HG02938 (cell line): ENCODE results near the gene SLC34A3.
A peak's percentile ranks its signal among the peaks of the same experiment; 100 is the strongest.

Experiments used
- ATAC-seq: cut with Tn5 transposase; IDR thresholded peaks from one replicate; pipeline ENCODE4 v1.9.1; 2021; ENCODE audit warnings: mild to moderate bottlenecking, moderate library complexity; ENCODE audit not compliant: unreplicated experiment

The SLC34A3 gene

GRCh38 chr9:137230705-137231371, at the start of gene SLC34A3:
TSS of gene SLC34A3 (plus strand) at chr9:137230901. CDS start at chr9:137231703, 802 bp downstream.
- no peak for ATAC-seq

GRCh38 chr9:137181680-137182079, 49.0 kb upstream of the SLC34A3 start:
- ATAC-seq: no peak

GRCh38 chr9:137182836-137183235, 47.9 kb upstream of the SLC34A3 start:
- no peak for ATAC-seq

- no peak for ATAC-seq
These were observed 46.6 kb upstream of the SLC34A3 start for GRCh38 chr9:137183980-137184595.

GRCh38 chr9:137184881-137185660, 45.6 kb upstream of the SLC34A3 start:
- no peak for ATAC-seq

GRCh38 chr9:137185921-137186320, 44.8 kb upstream of the SLC34A3 start:
- no peak for ATAC-seq

- ATAC-seq: no peak
These were observed 44.3 kb upstream of the SLC34A3 start for GRCh38 chr9:137186385-137186784.

GRCh38 chr9:137187386-137187785, 43.3 kb upstream of the SLC34A3 start:
- ATAC-seq: no peak

- ATAC-seq: peak; percentile 20
These were observed 42.6 kb upstream of the SLC34A3 start for GRCh38 chr9:137188086-137188489.

- ATAC-seq: peak; percentile 78
These were observed 42.0 kb upstream of the SLC34A3 start, which contains the start of the genes ANAPC2 and SSNA1 for GRCh38 chr9:137188490-137189296. TSS of gene ANAPC2 (minus strand) at chr9:137188560. CDS start at chr9:137188532, 28 bp downstream. TSS of gene SSNA1 (plus strand) at chr9:137188676. CDS start at chr9:137188727, 51 bp downstream.

- ATAC-seq: no peak
These were observed 41.1 kb upstream of the SLC34A3 start for GRCh38 chr9:137189297-137190295.

GRCh38 chr9:137190315-137190856, 40.3 kb upstream of the SLC34A3 start:
- no peak for ATAC-seq

- no peak for ATAC-seq
These were observed 39.5 kb upstream of the SLC34A3 start for GRCh38 chr9:137191245-137191644.

GRCh38 chr9:137191691-137192447, 38.8 kb upstream of the SLC34A3 start:
- no peak for ATAC-seq

- ATAC-seq: no peak
These were observed 38.3 kb upstream of the SLC34A3 start for GRCh38 chr9:137192448-137192780.

- ATAC-seq: no peak
These were observed 37.8 kb upstream of the SLC34A3 start for GRCh38 chr9:137192859-137193258.

- no peak for ATAC-seq
These were observed 36.9 kb upstream of the SLC34A3 start for GRCh38 chr9:137193771-137194170.

GRCh38 chr9:137194388-137194787, 36.3 kb upstream of the SLC34A3 start:
- no peak for ATAC-seq

- ATAC-seq: no peak
These were observed 35.8 kb upstream of the SLC34A3 start for GRCh38 chr9:137194909-137195308.
